Panc1 (cell line): Measurements from ENCODE around the gene LCN1. TPM values are rescaled to one million over a fixed set of nuclear protein-coding genes. Genes with fewer than 3 reads are reported as not detected.

Experiments
- ATAC-seq: fragments of 200-7000 bp; cut with Tn5 transposase; 2 replicates; pipeline ENCODE4 v1.9.1; 2020; ENCODE audit warnings: mild to moderate bottlenecking, moderate library complexity
- BruUV-seq: library from RNA; stranded (reverse); fragments of 400-500 nt; replicated peaks from 2 replicates; lab custom pipeline; 2021; lab: Mats Ljungman, UMichigan
- CTCF ChIA-PET: fragments of 300-600 bp; sonication (Branson Sonifier 250); formaldehyde crosslinking; loops from one replicate; lab custom pipeline; 2022; ENCODE audit warnings: antibody characterized with exemption; lab: Charles Lee
- POLR2A ChIA-PET: fragments of 300-600 bp; sonication (Branson Sonifier 250); formaldehyde crosslinking; loops from one replicate; lab custom pipeline; 2022; ENCODE audit warnings: antibody characterized with exemption; lab: Charles Lee
- DNase-seq: peaks from one replicate; pipeline ENCODE4 v3.0.0-alpha.2; 2010; ENCODE audit warnings: low read depth, low spot score
- H3K27ac ChIP-seq: 2 replicates; pipeline ENCODE4 v1.5.1; 2011; ENCODE audit warnings: mild to moderate bottlenecking, low read length, inconsistent platforms
- H3K27me3 ChIP-seq: fragments of 200-500 bp; sonication (Bioruptor generic); 2 replicates; pipeline ENCODE4 v1.6.0; 2014; ENCODE audit warnings: low read length, inconsistent platforms; ENCODE audit not compliant: control insufficient read depth, insufficient read depth
- H3K36me3 ChIP-seq: fragments of 200-500 bp; sonication (Bioruptor generic); 2 replicates; pipeline ENCODE4 v1.5.1; 2014; ENCODE audit warnings: inconsistent platforms, mild to moderate bottlenecking, low read length, moderate library complexity; ENCODE audit not compliant: control insufficient read depth, insufficient read depth
- H3K4me1 ChIP-seq: 2 replicates; pipeline ENCODE4 v1.5.1; 2011; ENCODE audit warnings: inconsistent platforms, mild to moderate bottlenecking, low read length, moderate library complexity; ENCODE audit not compliant: control insufficient read depth, insufficient read depth
- H3K4me3 ChIP-seq, 2 experiments: 2 replicates each; pipeline ENCODE4 v1.5.1; 2011 to 2012; ENCODE audit warnings: low read depth in 2 of 2, low read length in 2 of 2, mild to moderate bottlenecking in 2 of 2, inconsistent platforms in 1 of 2, moderate library complexity in 1 of 2
- H3K9me3 ChIP-seq: fragments of 200-500 bp; sonication (Bioruptor generic); 2 replicates; pipeline ENCODE4 v1.5.1; 2014; ENCODE audit warnings: low read depth, mild to moderate bottlenecking, inconsistent platforms, low read length, moderate library complexity; ENCODE audit not compliant: control insufficient read depth, insufficient read depth
- CTCF ChIP-seq: fragments of 450-650 bp; IDR thresholded peaks from 2 replicates; pipeline ENCODE4 v1.5.1; 2017; ENCODE audit warnings: mild to moderate bottlenecking
- POLR2AphosphoS5 ChIP-seq: IDR thresholded peaks from 2 replicates; pipeline ENCODE4 v1.6.1; 2012; ENCODE audit warnings: mild to moderate bottlenecking, low read depth, low read length, moderate library complexity
- REST ChIP-seq, 2 experiments: IDR thresholded peaks; 2 replicates each; pipeline ENCODE4 v1.6.1; 2011 to 2012; ENCODE audit warnings: low read depth in 2 of 2, control low read depth in 1 of 2, low read length in 1 of 2, mild to moderate bottlenecking in 1 of 2, moderate library complexity in 1 of 2; ENCODE audit not compliant: insufficient read depth in 1 of 2
- SIN3A ChIP-seq: IDR thresholded peaks from 2 replicates; pipeline ENCODE4 v1.6.1; 2012; ENCODE audit warnings: low read depth, mild to moderate bottlenecking, low read length, moderate library complexity, borderline replicate concordance; ENCODE audit not compliant: insufficient read depth
- TCF7L2 ChIP-seq: IDR thresholded peaks from 2 replicates; pipeline ENCODE4 v1.6.1; 2011; ENCODE audit warnings: mild to moderate bottlenecking, low read depth, low read length, inconsistent platforms
- in situ Hi-C: cut with HindIII; loops from 2 replicates; pipeline ENCODE4 v1.10.0; 2016; ENCODE audit warnings: low sequenced_read_pairs, low pct_unique_long_range_greater_than_20kb
- intact Hi-C: fragments of 100-400 bp; cut with micrococcal nuclease; formaldehyde crosslinking; loops from one replicate; pipeline ENCODE4 v1.10.0; 2022; ENCODE audit not compliant: unreplicated experiment
- total RNA-seq: library from RNA; stranded (reverse); gene quantifications from one replicate; pipeline ENCODE4 v1.2.1, GENCODE V29; 2021; ENCODE audit not compliant: unreplicated experiment

Gene LCN1
- total RNA-seq, 1 experiment from 2014 or later = not detected

GRCh38 chr9:135473972-135474543 lies 47.2 kb upstream of the LCN1 start:
- no peak for DNase-seq
- Histone ChIP-seq H3K9me3 (no peaks in the 10 kb centered on the region), H3K27ac (no peak overlapping the region), H3K4me3 (no peak overlapping the region), H3K27me3 (no peaks in the 10 kb centered on the region), H3K4me1 (peaks cover 7% of the 10 kb centered on the region; the same call in 1 of the 2 replicates), H3K36me3 (no peaks in the 10 kb centered on the region)
- ChIA-PET CTCF (no interaction called here), POLR2A (no interaction called here)
- no TSS peak for BruUV-seq
- intact Hi-C loops (no loop called here), in situ Hi-C loops (no loop called here)
- no peak for ATAC-seq
- no peak for TF ChIP-seq POLR2AphosphoS5
- no peak for TF ChIP-seq CTCF
- TF ChIP-seq SIN3A = no peak
- no peak for TF ChIP-seq REST (IDR thresholded peaks at IDR 0.05; ENCODE audit: insufficient read depth in 1 of 2, low read depth in 2 of 2, low read length in 1 of 2)
- no peak for TF ChIP-seq TCF7L2

- TF ChIP-seq TCF7L2 = no peak
- peak; percentile 76 for TF ChIP-seq CTCF
- TF ChIP-seq SIN3A = no peak
- TF ChIP-seq POLR2AphosphoS5 = no peak
- TF ChIP-seq REST (IDR thresholded peaks at IDR 0.05; ENCODE audit: insufficient read depth in 1 of 2, low read depth in 2 of 2, low read length in 1 of 2) = no peak
- BruUV-seq = no TSS peak
- no peaks in the 10 kb centered on the region for H3K9me3 ChIP-seq
- POLR2A ChIA-PET = no interaction called here
- CTCF ChIA-PET = no interaction called here
- in situ Hi-C loops (no loop called here), intact Hi-C loops (no loop called here)
- peak; percentile 70 for ATAC-seq
- no peak overlapping the region for H3K27ac ChIP-seq
- peaks cover 3% of the 10 kb centered on the region; the same call in 1 of the 2 replicates for H3K4me1 ChIP-seq
- no peak for DNase-seq
- H3K36me3 ChIP-seq = no peaks in the 10 kb centered on the region
- no peaks in the 10 kb centered on the region for H3K27me3 ChIP-seq
- H3K4me3 ChIP-seq = no peak overlapping the region
These were observed 46.3 kb upstream of the LCN1 start for GRCh38 chr9:135474915-135475314.
